Ovary (tissue), 3 donors: Measurements from ENCODE around the gene DGKG.

Experiments
- POLR2A ChIP-seq: fragments of 450-650 bp; IDR thresholded peaks from one replicate; pipeline ENCODE4 v1.6.1; 2017; ENCODE audit warnings: antibody characterized with exemption, mild to moderate bottlenecking, moderate library complexity
- TF ChIP-seq, protein P1 (sequence below), 3 donors: fragments of 450-650 bp in 2 of 3; fragments of 200-600 bp in 1 of 3; IDR thresholded peaks; one replicate each; pipeline versions ENCODE4 v1.5.1 to v1.8.0; 2016 to 2022; ENCODE audit warnings: antibody characterized with exemption in 3 of 3, mild to moderate bottlenecking in 1 of 3
- donor health status: DM: no; HTN: no; CAD: no.

GRCh38 chr3:186281176-186281575 is 80.9 kb downstream of the DGKG start:
- TF ChIP-seq, protein P1, sequence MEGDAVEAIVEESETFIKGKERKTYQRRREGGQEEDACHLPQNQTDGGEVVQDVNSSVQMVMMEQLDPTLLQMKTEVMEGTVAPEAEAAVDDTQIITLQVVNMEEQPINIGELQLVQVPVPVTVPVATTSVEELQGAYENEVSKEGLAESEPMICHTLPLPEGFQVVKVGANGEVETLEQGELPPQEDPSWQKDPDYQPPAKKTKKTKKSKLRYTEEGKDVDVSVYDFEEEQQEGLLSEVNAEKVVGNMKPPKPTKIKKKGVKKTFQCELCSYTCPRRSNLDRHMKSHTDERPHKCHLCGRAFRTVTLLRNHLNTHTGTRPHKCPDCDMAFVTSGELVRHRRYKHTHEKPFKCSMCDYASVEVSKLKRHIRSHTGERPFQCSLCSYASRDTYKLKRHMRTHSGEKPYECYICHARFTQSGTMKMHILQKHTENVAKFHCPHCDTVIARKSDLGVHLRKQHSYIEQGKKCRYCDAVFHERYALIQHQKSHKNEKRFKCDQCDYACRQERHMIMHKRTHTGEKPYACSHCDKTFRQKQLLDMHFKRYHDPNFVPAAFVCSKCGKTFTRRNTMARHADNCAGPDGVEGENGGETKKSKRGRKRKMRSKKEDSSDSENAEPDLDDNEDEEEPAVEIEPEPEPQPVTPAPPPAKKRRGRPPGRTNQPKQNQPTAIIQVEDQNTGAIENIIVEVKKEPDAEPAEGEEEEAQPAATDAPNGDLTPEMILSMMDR (IDR thresholded peaks at IDR 0.05), result no peak
- TF ChIP-seq POLR2A, result no peak
